ENCODE results near the gene PDHX.
A peak's percentile ranks its signal among the peaks of the same experiment; 100 is the strongest.

PDHX gene

DNA sequence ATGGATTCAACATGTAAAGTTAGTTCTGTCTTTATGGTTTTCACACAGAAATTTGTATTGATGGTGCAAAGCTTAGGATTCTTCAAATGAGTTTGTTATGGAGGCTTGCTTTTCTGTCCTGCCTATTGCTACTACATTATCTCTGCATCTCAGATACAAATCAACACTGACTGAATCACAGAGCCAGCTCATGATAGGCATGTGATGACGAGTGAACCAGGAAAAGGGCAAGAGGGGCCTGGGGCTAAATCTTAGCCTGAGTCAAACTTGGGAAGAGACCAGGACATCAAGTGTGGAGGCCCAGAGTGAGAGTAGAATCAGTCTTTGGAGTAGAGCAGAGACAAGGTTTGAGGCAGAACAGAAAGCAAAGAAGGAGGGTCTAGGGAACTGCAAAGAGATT lies 115.4 kb downstream of the PDHX start:
- H3K4me3 ChIP-seq (ENCODE audit: control insufficient read depth, low read depth, low read length), result no peak overlapping the region
- no peak for DNase-seq (ENCODE audit: low read depth)
- TF ChIP-seq, protein P1, sequence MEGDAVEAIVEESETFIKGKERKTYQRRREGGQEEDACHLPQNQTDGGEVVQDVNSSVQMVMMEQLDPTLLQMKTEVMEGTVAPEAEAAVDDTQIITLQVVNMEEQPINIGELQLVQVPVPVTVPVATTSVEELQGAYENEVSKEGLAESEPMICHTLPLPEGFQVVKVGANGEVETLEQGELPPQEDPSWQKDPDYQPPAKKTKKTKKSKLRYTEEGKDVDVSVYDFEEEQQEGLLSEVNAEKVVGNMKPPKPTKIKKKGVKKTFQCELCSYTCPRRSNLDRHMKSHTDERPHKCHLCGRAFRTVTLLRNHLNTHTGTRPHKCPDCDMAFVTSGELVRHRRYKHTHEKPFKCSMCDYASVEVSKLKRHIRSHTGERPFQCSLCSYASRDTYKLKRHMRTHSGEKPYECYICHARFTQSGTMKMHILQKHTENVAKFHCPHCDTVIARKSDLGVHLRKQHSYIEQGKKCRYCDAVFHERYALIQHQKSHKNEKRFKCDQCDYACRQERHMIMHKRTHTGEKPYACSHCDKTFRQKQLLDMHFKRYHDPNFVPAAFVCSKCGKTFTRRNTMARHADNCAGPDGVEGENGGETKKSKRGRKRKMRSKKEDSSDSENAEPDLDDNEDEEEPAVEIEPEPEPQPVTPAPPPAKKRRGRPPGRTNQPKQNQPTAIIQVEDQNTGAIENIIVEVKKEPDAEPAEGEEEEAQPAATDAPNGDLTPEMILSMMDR (IDR thresholded peaks at IDR 0.05; ENCODE audit: control insufficient read depth, insufficient read depth, low read depth, low read length, missing control alignments), result no peak

DNA sequence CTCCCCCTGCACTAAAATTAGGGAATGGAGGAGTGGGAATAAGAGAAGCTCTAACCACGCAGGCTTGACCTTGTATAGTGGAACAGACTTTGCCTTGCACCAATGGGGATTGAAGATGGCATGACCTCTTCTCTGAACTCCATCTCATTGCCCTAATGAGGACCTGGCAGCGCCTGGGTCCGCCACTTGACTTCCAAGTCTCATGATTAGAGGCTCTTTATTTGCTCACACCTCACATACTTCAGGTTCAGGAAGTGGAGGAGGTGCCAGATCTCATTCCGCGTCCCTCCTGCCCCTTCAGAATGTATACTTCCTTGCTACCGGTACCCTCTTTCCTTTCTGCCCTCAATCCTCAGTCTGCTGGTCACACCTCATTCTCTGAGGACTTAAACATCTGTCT lies 116.6 kb downstream of the PDHX start:
- DNase-seq (ENCODE audit: low read depth), result no peak
- H3K4me3 ChIP-seq (ENCODE audit: control insufficient read depth, low read depth, low read length), result no peak overlapping the region
- TF ChIP-seq, protein P1 (IDR thresholded peaks at IDR 0.05; ENCODE audit: control insufficient read depth, insufficient read depth, low read depth, low read length, missing control alignments), result no peak

DNA sequence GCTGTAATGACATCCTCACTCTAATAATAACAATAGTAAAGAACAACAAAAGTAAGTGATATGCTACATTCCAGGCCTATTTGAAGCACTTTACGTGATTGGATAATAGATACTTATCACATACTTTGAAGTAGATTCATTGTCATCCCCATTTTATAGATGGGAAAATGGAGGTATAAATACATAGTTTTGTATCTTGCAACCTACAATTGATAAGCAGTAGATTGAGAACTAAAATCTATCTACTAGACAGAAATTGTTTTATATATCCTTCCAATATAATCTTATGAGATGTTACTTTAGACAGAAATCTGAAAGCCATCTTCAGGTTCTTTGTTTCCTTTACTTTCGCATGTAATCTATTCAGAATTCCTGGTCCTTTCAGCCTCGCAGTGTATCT lies 118.0 kb downstream of the PDHX start:
- TF ChIP-seq, protein P1 (IDR thresholded peaks at IDR 0.05; ENCODE audit: control insufficient read depth, insufficient read depth, low read depth, low read length, missing control alignments), result no peak
- DNase-seq (ENCODE audit: low read depth), result no peak
- H3K4me3 ChIP-seq (ENCODE audit: control insufficient read depth, low read depth, low read length), result no peak overlapping the region

DNA sequence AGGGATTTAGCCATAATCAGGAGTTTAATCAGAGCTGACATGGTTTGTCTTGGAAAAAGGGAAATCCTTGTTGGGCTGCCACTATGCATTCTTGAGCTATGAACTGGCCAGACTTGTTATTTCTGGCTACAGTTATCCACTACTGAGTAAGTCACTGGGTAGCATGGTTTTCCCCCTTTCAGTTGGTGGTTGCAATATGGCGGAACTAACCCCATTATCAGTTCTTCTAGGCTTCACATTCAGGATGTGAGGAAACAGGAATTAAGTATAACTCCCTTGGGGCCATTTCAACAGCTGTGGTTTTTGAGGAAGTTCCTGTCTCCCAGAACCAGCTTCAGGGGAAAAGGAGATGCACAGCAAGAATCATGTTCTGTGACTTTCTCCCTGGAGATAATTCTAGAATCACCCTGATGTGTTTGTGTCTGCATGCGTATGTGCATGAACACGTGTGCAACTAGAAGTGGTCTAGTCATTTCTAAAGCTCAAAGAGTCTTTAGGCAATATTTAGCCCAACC lies 119.5 kb downstream of the PDHX start:
- TF ChIP-seq, protein P1 (IDR thresholded peaks at IDR 0.05; ENCODE audit: control insufficient read depth, insufficient read depth, low read depth, low read length, missing control alignments), result no peak
- no peak overlapping the region for H3K4me3 ChIP-seq (ENCODE audit: control insufficient read depth, low read depth, low read length)
- DNase-seq (ENCODE audit: low read depth), result peak; percentile 98

DNA sequence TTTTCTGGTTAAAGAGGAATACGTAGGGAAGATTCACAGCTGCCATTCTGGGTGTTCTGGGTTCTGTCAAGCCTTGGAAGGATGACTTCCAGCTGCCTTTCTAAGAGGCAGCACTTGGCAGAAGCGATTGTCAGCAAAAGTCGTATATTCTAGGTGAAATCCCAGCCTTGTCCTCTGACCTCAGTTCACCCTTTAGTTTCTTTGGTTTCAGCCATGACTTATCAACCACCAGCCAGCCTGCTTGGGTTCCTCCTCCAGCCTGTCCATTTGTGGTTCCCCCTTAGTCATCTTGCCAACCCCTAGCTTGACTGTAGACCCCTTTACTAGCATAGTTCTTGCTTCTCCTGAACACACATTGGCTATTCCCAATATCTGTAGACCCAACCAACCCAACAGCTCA lies 120.2 kb downstream of the PDHX start:
- H3K4me3 ChIP-seq (ENCODE audit: control insufficient read depth, low read depth, low read length), result no peak overlapping the region
- TF ChIP-seq, protein P1 (IDR thresholded peaks at IDR 0.05; ENCODE audit: control insufficient read depth, insufficient read depth, low read depth, low read length, missing control alignments), result no peak
- DNase-seq (ENCODE audit: low read depth), result no peak

DNA sequence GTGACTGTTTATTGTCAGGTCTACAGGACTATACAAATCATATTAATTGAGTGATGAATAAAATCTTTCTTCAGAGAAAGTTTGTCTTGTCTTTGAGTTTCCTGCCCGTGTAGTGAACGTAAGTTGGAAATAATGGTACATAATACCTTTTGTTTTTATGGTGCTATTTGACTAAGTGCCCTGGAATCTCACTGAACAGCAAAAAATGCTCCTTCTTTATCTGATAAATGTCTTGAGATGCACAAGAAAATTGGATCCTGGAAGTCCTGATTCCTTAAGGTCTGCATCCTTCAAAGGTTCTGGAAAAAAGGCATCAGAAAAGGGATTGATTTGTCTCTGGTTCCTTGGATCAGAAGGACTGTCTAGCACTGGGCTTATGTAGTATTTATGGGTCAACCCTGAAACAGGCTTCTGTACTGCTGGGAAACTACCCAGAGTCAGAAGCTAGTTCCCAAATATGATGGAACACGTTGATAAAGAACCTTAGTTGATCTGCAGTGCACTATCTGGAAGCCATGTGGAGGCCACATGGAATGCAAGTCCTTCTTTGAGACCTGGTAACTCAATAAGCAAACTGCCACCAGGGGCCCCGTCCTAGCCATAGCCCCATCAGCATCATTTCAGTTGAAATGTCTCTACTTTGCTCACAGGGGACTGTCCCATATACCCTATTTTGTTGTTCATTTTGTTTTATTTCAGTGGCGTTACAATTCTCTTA lies 122.0 kb downstream of the PDHX start:
- no peak for DNase-seq (ENCODE audit: low read depth)
- TF ChIP-seq, protein P1 (IDR thresholded peaks at IDR 0.05; ENCODE audit: control insufficient read depth, insufficient read depth, low read depth, low read length, missing control alignments), result no peak
- H3K4me3 ChIP-seq (ENCODE audit: control insufficient read depth, low read depth, low read length), result no peak overlapping the region

Data from AG09309 (cell line).